ENCODE data around the gene GAS2L2. TPM values are rescaled to one million over a fixed set of nuclear protein-coding genes. Genes with fewer than 3 reads are reported as not detected.

GAS2L2 gene
- total and polyA plus RNA-seq, 2 of the 8 experiments (the other 6 are each of a cell fraction or from before 2014, with no cell fraction given): 0.09 to 0.13 TPM

DNA sequence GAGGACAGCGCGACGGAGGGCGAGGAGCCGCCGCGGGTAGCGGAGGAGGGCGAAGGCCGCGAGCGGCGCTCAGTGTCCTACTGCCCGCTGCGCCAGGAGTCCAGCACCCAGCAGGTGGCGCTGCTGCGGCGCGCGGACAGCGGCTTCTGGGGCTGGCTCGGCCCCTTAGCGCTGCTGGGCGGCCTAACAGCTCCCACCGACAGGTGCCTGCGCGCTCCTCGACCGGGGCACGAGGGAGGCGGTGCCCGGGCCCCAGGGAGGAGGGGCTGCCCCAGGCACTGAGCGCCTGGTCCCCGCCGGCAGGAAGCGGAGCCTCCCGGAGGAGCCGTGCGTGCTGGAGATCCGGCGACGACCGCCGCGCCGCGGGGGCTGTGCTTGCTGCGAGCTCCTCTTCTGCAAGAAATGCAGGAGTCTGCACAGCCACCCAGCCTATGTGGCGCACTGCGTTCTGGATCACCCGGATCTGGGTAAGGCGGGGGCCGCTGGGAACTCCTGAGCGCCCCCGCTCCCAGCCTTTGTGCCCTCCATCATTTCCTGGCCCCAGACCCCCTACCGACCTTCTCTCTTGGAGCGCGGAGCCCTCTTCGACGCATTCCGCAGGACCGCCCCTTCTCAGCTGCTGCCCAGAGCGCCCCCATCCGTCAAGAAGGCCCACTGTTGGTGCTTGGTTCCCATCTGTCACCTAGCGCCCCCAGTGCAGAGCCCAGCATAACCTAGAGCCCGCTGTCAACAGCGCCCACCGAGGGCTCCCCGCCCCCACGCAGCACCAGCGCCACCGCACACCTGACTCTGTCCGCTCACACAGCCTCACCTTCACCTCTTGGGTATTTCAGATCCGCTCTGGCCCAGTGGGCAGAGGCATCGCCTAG, 11.3 kb upstream of the GAS2L2 start:
- no peak overlapping the region for H2AK5ac ChIP-seq (ENCODE audit: low read depth, low read length)
- peaks cover 0 to 12% (median 7%) of the 10 kb centered on the region in 4 experiments; a peak in 5 of 7 replicates for H3K4me1 ChIP-seq (replicated peaks in 1 of 4; ENCODE audit: control insufficient read depth in 3 of 4, insufficient read depth in 4 of 4, low read length in 3 of 4)
- CTCF ChIA-PET (ENCODE audit: partially characterized antibody): interaction anchor here (0.6 to 13.0 kb wide), 31 partner anchors 13 to 194 kb away, joined by 3 to 247 read pairs (median 4); partner anchors contain the start of genes GAS2L2, HEATR9, MMP28 and TAF15
- no peaks in the 10 kb centered on the region; a peak in 1 of 4 replicates for H3K9me3 ChIP-seq (ENCODE audit: insufficient read depth in 2 of 2, low read depth in 1 of 2, low read length in 1 of 2)
- WGBS, 2 experiments (ENCODE audit: extremely low coverage in 1 of 2, insufficient coverage in 1 of 2, insufficient read length in 1 of 2, insufficient replicate concordance in 2 of 2, low coverage in 1 of 2, low lambda C conversion rate in 2 of 2, missing lambda C conversion rate in 1 of 2): 6% methylated on average over 68 of the region's 75 CpGs; no CpG with 5 or more reads in 1 of the 2 experiments
- H3K27me3 ChIP-seq (replicated peaks in 1 of 4; ENCODE audit: control insufficient read depth in 3 of 4, extremely low read depth in 1 of 4, insufficient read depth in 3 of 4, low read length in 3 of 4): peaks cover 0 to 3% (median 2%) of the 10 kb centered on the region in 4 experiments; a peak in 3 of 7 replicates
- no peak overlapping the region for H2BK12ac ChIP-seq (ENCODE audit: low read depth, low read length)
- H3K79me1 ChIP-seq (ENCODE audit: low read depth, low read length): no peaks in the 10 kb centered on the region
- no peaks in the 10 kb centered on the region for H4K20me1 ChIP-seq (replicated peaks in 1 of 2; ENCODE audit: control insufficient read depth in 1 of 2, insufficient read depth in 2 of 2, low read length in 2 of 2)
- POLR2A ChIA-PET (ENCODE audit: partially characterized antibody): interaction anchor here (0.6 to 3.4 kb wide), 18 partner anchors 8 to 189 kb away, joined by 3 to 62 read pairs (median 4); partner anchors contain the start of genes GAS2L2 and TAF15
- H2BK20ac ChIP-seq (ENCODE audit: low read length): no peak overlapping the region
- no peaks in the 10 kb centered on the region for H3K79me2 ChIP-seq (ENCODE audit: control insufficient read depth in 1 of 2, insufficient read depth in 2 of 2, low read length in 2 of 2)
- H3K23ac ChIP-seq (ENCODE audit: insufficient read length): no peak overlapping the region
- H3K56ac ChIP-seq (replicated peaks; ENCODE audit: insufficient read length, low read depth, low read length): peak overlapping the region; percentile 40
- peak overlapping the region in 2 of 4 experiments; percentile 28 to 42; a peak in 2 of 7 replicates for H3K9ac ChIP-seq (replicated peaks in 1 of 4; ENCODE audit: extremely low read depth in 1 of 4, low read depth in 3 of 4, low read length in 3 of 4)
- no peak overlapping the region for H2BK15ac ChIP-seq (ENCODE audit: low read length)
- FAIRE-seq: no peak
- no peak overlapping the region for H4K91ac ChIP-seq (replicated peaks; ENCODE audit: insufficient read length, low read length)
- DNase-seq (ENCODE audit: low read depth in 1 of 2, low spot score in 2 of 2): peak; percentile 90 to 96
- no peak overlapping the region for H3K27ac ChIP-seq (ENCODE audit: low read depth, low read length)
- peak overlapping the region; percentile 16 to 62 (median 50); a peak in 7 of 8 replicates for H3K4me3 ChIP-seq (ENCODE audit: extremely low read depth in 1 of 4, insufficient read depth in 2 of 4, low read depth in 3 of 4, low read length in 4 of 4)
- no peak overlapping the region for H4K5ac ChIP-seq (ENCODE audit: insufficient read length, low read depth, low read length)
- peak overlapping the region; percentile 3 to 69; a peak in 3 of 4 replicates for H3K4me2 ChIP-seq (ENCODE audit: insufficient read depth in 1 of 2, low read depth in 2 of 2, low read length in 2 of 2)
- H2BK120ac ChIP-seq (replicated peaks; ENCODE audit: low read depth, low read length): no peak overlapping the region
- H4K8ac ChIP-seq (ENCODE audit: extremely low read depth, insufficient read depth, low read length): peak overlapping the region; percentile 88; the same call in 1 of the 2 replicates
- no peak overlapping the region for H3K18ac ChIP-seq (ENCODE audit: extremely low read depth, low read length)
- no peak overlapping the region for H2BK5ac ChIP-seq (ENCODE audit: low read depth, low read length)
- H3K14ac ChIP-seq (ENCODE audit: insufficient read length): no peak overlapping the region
- peak overlapping the region; percentile 4; the same call in 1 of the 2 replicates for H2AFZ ChIP-seq (ENCODE audit: low read length)
- no peaks in the 10 kb centered on the region for H3K36me3 ChIP-seq (ENCODE audit: control insufficient read depth in 2 of 4, insufficient read depth in 4 of 4, low read length in 3 of 4)
- H3K4ac ChIP-seq (replicated peaks; ENCODE audit: insufficient read length, low read depth, low read length): no peak overlapping the region
- no peaks in the 10 kb centered on the region for H3K23me2 ChIP-seq (ENCODE audit: low read depth, low read length)
- TF ChIP-seq CHD2 (IDR thresholded peaks at IDR 0.05; ENCODE audit: low read length): no peak
- peak; percentile 27 for TF ChIP-seq NANOG (IDR thresholded peaks at IDR 0.05; ENCODE audit: insufficient read depth, low read depth, low read length, poor library complexity, severe bottlenecking)
- no peak for TF ChIP-seq JUN (IDR thresholded peaks at IDR 0.05; ENCODE audit: low read depth, low read length)
- TF ChIP-seq YY1 (IDR thresholded peaks at IDR 0.05; ENCODE audit: low read depth, low read length): peak; percentile 63; the same call in 1 of the 2 replicates
- TF ChIP-seq EP300 (IDR thresholded peaks at IDR 0.05; ENCODE audit: borderline replicate concordance in 1 of 2, low read depth in 2 of 2, low read length in 2 of 2): peak in 1 of 2 experiments; percentile 59; a peak in 1 of 3 replicates
- peak; percentile 67; the same call in 1 of the 2 replicates for TF ChIP-seq TCF12 (IDR thresholded peaks at IDR 0.05; ENCODE audit: low read depth, low read length)
- TF ChIP-seq, protein P1, sequence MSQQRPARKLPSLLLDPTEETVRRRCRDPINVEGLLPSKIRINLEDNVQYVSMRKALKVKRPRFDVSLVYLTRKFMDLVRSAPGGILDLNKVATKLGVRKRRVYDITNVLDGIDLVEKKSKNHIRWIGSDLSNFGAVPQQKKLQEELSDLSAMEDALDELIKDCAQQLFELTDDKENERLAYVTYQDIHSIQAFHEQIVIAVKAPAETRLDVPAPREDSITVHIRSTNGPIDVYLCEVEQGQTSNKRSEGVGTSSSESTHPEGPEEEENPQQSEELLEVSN (IDR thresholded peaks at IDR 0.05): peak; percentile 87
- TF ChIP-seq HDAC6 (IDR thresholded peaks at IDR 0.05; ENCODE audit: low read depth, low read length): no peak
- TF ChIP-seq EGR1 (IDR thresholded peaks at IDR 0.05; ENCODE audit: borderline replicate concordance, low read depth, low read length): peak; percentile 30; the same call in 1 of the 2 replicates
- peak; percentile 92 for TF ChIP-seq TAF7 (optimal IDR thresholded peaks at IDR 0.05; ENCODE audit: borderline replicate concordance, low read depth, low read length)
